DND-41 (cell line): Measurements from ENCODE around the gene FOXP4.
A peak's percentile ranks its signal among the peaks of the same experiment; 100 is the strongest.

ENCODE experiments used
- ATAC-seq: fragments of 200-7000 bp; cut with Tn5 transposase; 3 replicates; pipeline ENCODE4 v1.9.1; 2021; ENCODE audit warnings: low read depth; ENCODE audit not compliant: insufficient read depth
- DNase-seq: peaks from one replicate; pipeline ENCODE4 v3.0.0-alpha.2; 2020
- H2AFZ ChIP-seq: 2 replicates; pipeline ENCODE4 v1.6.0; 2012; ENCODE audit warnings: low read depth, low read length
- H3K27ac ChIP-seq: 2 replicates; pipeline ENCODE4 v1.5.1; 2012; ENCODE audit warnings: low read length, inconsistent platforms
- H3K27me3 ChIP-seq: fragments of 200-600 bp; sonication (generic); 2 replicates; pipeline ENCODE4 v1.6.0; 2012; ENCODE audit warnings: low read length, mild to moderate bottlenecking, inconsistent platforms; ENCODE audit not compliant: insufficient read depth, poor library complexity
- H3K36me3 ChIP-seq: 2 replicates; pipeline ENCODE4 v1.5.1; 2012; ENCODE audit warnings: low read length, inconsistent platforms; ENCODE audit not compliant: insufficient read depth
- H3K4me1 ChIP-seq: 2 replicates; pipeline ENCODE4 v1.5.1; 2012; ENCODE audit warnings: mild to moderate bottlenecking, low read length; ENCODE audit not compliant: insufficient read depth
- H3K4me2 ChIP-seq: 2 replicates; pipeline ENCODE4 v1.6.0; 2012; ENCODE audit warnings: mild to moderate bottlenecking, moderate library complexity, low read length, inconsistent platforms; ENCODE audit not compliant: insufficient read depth
- H3K4me3 ChIP-seq, 2 experiments: fragments of 200-600 bp in 1 of 2; shearing (Covaris generic) in 1 of 2; 2 replicates each; pipeline ENCODE4 v1.5.1; 2012 to 2016; ENCODE audit warnings: inconsistent platforms in 2 of 2, low read length in 2 of 2, mild to moderate bottlenecking in 2 of 2, low read depth in 1 of 2, moderate library complexity in 1 of 2
- H3K79me2 ChIP-seq: 2 replicates; pipeline ENCODE4 v1.6.0; 2012; ENCODE audit warnings: low read length, inconsistent platforms; ENCODE audit not compliant: insufficient read depth
- H3K9ac ChIP-seq: 2 replicates; pipeline ENCODE4 v1.6.0; 2012; ENCODE audit warnings: low read depth, mild to moderate bottlenecking, inconsistent platforms, low read length, moderate library complexity
- H3K9me3 ChIP-seq: 2 replicates; pipeline ENCODE4 v1.5.1; 2012; ENCODE audit warnings: low read length, moderate library complexity, mild to moderate bottlenecking, inconsistent platforms; ENCODE audit not compliant: insufficient read depth, severe bottlenecking
- H4K20me1 ChIP-seq: 2 replicates; pipeline ENCODE4 v1.6.0; 2012; ENCODE audit warnings: low read length; ENCODE audit not compliant: insufficient read depth
- CTCF ChIP-seq: IDR thresholded peaks from 2 replicates; pipeline ENCODE4 v1.5.1; 2012; ENCODE audit warnings: borderline replicate concordance, low read length, moderate library complexity, mild to moderate bottlenecking; ENCODE audit not compliant: poor library complexity, severe bottlenecking; ENCODE audit errors: extremely low read depth
- EZH2 ChIP-seq: IDR thresholded peaks from 3 replicates; pipeline ENCODE4 v1.6.1; 2012; ENCODE audit warnings: borderline replicate concordance, low read depth, mild to moderate bottlenecking, moderate library complexity, low read length, inconsistent platforms; ENCODE audit not compliant: severe bottlenecking

Gene FOXP4

GRCh38 chr6:41637194-41638001 is 91.2 kb downstream of the FOXP4 start:
- Histone ChIP-seq H3K4me3 (peak overlapping the region in 1 of 2 experiments; percentile 68; a peak in 1 of 4 replicates), H3K4me2 (peak overlapping the region; percentile 81), H3K9ac (peak overlapping the region; percentile 75; the same call in 1 of the 2 replicates), H3K79me2 (no peaks in the 10 kb centered on the region), H3K4me1 (peaks cover 23% of the 10 kb centered on the region), H3K9me3 (no peaks in the 10 kb centered on the region), H3K27me3 (peaks cover 11% of the 10 kb centered on the region), H4K20me1 (no peaks in the 10 kb centered on the region; the same call in 1 of the 2 replicates), H2AFZ (peak overlapping the region; percentile 79), H3K36me3 (no peaks in the 10 kb centered on the region), H3K27ac (peak overlapping the region; percentile 64; the same call in 1 of the 2 replicates)
- TF ChIP-seq EZH2 (no peak), CTCF (no peak)
- DNase-seq = no peak
- ATAC-seq = no peak

DNA sequence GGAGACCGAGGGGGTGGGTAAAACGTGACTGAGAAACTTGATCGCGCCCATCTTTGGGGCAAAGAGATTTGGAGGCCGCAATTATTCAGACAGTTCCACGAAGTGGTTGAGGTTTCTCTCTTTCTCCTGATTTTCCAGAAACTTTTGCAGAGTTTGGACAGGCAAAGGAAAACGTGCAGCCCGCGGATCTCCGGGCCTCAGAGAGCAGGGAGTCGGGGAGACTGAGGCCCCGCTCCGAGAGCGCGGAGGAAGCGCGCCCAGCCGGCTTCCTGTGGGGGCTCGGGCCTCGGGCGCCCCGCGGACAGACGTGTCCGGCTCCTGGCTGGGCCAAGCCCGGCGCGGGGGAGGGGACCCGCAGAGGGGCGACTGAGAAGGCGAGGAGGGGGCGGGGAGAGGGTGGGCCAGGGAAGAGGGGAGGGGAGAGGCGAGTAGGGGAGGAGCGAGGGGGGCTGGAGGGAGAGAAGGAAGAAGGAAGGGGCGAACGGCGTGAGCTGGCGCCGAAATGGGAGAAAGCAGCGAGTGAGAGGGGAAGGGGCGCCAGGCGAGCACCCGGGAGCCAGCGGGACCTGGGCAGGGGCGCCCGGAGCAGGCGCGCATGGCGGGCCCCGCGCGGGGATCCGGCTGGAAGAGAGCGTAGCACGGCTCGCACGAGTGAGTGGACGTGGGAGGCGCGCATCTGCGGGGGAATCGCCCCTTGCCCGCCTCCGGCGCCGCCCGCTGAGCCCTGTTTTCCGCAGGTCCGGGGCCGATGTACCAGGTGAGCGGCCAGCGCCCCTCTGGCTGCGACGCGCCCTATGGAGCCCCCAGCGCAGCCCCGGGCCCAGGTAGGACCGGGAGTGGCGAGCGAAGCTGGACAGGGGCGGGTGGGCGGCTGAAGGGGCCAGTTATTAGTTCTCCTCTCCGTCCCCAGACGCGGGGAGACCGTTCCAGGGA is 92.1 kb downstream of the FOXP4 start, which contains the start of gene MDFI:
Gene MDFI (plus strand): TSS at position 467 of the 933 bp plus-strand sequence. CDS start 282 bp downstream, at position 749.
- Histone ChIP-seq H3K9ac (peak within 1 kb of the TSS; percentile 75), H3K4me1 (peaks cover 23% of the 10 kb centered on the region), H3K27ac (peak within 1 kb of the TSS; percentile 64), H4K20me1 (no peaks in the 10 kb centered on the region; the same call in 1 of the 2 replicates), H3K4me3 (peak within 1 kb of the TSS; percentile 53 to 68; a peak in 3 of 4 replicates), H2AFZ (peak within 1 kb of the TSS; percentile 79), H3K36me3 (no peaks in the 10 kb centered on the region), H3K79me2 (no peaks in the 10 kb centered on the region), H3K9me3 (no peaks in the 10 kb centered on the region), H3K27me3 (peaks cover 11% of the 10 kb centered on the region), H3K4me2 (peak within 1 kb of the TSS; percentile 81)
- peak; percentile 68 for ATAC-seq
- TF ChIP-seq CTCF (no peak), EZH2 (peak; percentile 46)
- DNase-seq = peak; percentile 57

DNA sequence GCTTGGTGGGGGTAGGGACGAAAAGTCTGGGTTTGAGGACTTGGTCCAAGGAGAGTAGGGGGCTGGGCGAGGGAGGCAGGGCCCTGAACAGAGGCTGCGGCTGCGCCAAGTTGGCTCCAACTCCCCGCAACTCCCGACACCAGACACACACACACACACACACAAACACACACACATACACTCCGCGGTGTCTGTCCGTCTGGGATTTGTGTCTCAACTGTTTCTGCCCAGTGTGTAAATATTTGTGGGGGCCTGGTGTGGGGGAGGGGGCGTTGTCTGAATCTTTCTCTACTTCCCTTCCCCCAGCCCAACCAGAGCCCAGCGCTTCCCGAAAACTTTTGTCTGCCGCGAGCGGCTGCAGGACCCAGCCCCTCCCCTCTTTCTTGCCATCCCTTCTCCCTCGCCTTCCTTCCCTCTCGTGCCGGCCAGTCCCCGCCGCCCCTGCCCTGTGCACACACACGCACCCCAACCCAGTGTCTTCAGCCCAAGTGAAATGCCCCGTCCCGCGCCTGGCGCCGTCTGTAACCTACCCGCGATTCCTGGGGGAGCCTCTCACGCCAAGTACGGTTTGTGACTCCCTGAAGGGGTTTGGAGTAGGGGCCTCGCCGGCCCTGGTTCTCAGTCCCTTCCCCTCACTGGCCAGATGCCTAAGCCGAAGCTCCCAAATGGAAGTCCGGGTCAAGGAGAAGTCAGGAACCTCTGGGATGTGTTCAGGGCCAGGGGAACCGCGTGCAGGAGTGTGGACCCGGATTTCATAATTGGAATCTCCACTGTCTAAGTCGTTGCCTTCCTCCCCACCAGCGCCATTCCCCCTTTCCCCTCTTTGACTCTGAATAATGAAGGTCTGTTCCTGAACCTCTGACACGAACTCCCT is 93.0 kb downstream of the FOXP4 start:
- TF ChIP-seq CTCF (no peak), EZH2 (no peak)
- Histone ChIP-seq H3K4me2 (peak overlapping the region; percentile 81), H2AFZ (peak overlapping the region; percentile 79), H4K20me1 (no peaks in the 10 kb centered on the region; the same call in 1 of the 2 replicates), H3K9me3 (no peaks in the 10 kb centered on the region), H3K27ac (peak overlapping the region; percentile 64; the same call in 1 of the 2 replicates), H3K9ac (peak overlapping the region; percentile 75), H3K4me3 (peak overlapping the region; percentile 53 to 68; a peak in 3 of 4 replicates), H3K36me3 (no peaks in the 10 kb centered on the region), H3K79me2 (no peaks in the 10 kb centered on the region), H3K4me1 (peaks cover 23% of the 10 kb centered on the region), H3K27me3 (peaks cover 11% of the 10 kb centered on the region)
- DNase-seq = no peak
- ATAC-seq = peak; percentile 37
